GM12878 (cell line): ENCODE measurements around the gene RBM15.

Experiments
- CBX5 ChIP-seq: sonication (generic); IDR thresholded peaks from 2 replicates; pipeline ENCODE4 v1.6.1; 2016; ENCODE audit warnings: low read depth, moderate library complexity, mild to moderate bottlenecking, inconsistent platforms
- CEBPB ChIP-seq, 2 experiments: fragments of 150-350 bp in 1 of 2; IDR thresholded peaks; 2 replicates each; pipeline ENCODE4 v1.6.1; 2012 to 2014; ENCODE audit warnings: low read depth in 2 of 2, low read length in 2 of 2, borderline replicate concordance in 1 of 2, inconsistent platforms in 1 of 2
- CTCF ChIP-seq, 3 experiments: IDR thresholded peaks in 2 of 3; conservative IDR thresholded peaks in 1 of 3; 2 replicates each; pipeline ENCODE4 v1.5.1; 2011; ENCODE audit warnings: low read depth in 3 of 3, low read length in 3 of 3, mild to moderate bottlenecking in 3 of 3, control low read depth in 2 of 3, moderate library complexity in 2 of 3, inconsistent platforms in 1 of 3, mixed read lengths in 1 of 3; ENCODE audit not compliant: control insufficient read depth in 2 of 3, insufficient read depth in 1 of 3; ENCODE audit errors: extremely low read depth in 1 of 3
- EGR1 ChIP-seq, 2 experiments: IDR thresholded peaks; 1 replicate in 1 of 2; 2 replicates in 1 of 2; pipeline ENCODE4 v1.6.1; 2011 to 2012; ENCODE audit warnings: low read depth in 2 of 2, low read length in 2 of 2, borderline replicate concordance in 1 of 2, mild to moderate bottlenecking in 1 of 2, moderate library complexity in 1 of 2
- IKZF2 ChIP-seq, 2 experiments: fragments of 450-650 bp; IDR thresholded peaks; 2 replicates each; pipeline ENCODE4 v1.6.1; 2017; ENCODE audit warnings: mild to moderate bottlenecking in 2 of 2, moderate library complexity in 2 of 2
- JUND ChIP-seq: IDR thresholded peaks from 2 replicates; pipeline ENCODE4 v1.6.1; 2012; ENCODE audit warnings: low read depth, mild to moderate bottlenecking, low read length, improper control_type of control experiment, moderate library complexity
- POLR2A ChIP-seq: IDR thresholded peaks from 2 replicates; pipeline ENCODE4 v1.6.1; 2011; ENCODE audit warnings: low read depth, mild to moderate bottlenecking, low read length
- POLR2AphosphoS2 ChIP-seq: IDR thresholded peaks from 2 replicates; pipeline ENCODE4 v1.6.1; 2011; ENCODE audit warnings: low read depth, mild to moderate bottlenecking, low read length, improper control_type of control experiment, moderate library complexity
- POLR2AphosphoS5 ChIP-seq: IDR thresholded peaks from 2 replicates; pipeline ENCODE4 v1.6.1; 2011; ENCODE audit warnings: mild to moderate bottlenecking, low read length, inconsistent platforms
- TBL1XR1 ChIP-seq: IDR thresholded peaks from 2 replicates; pipeline ENCODE4 v1.6.1; 2012; ENCODE audit warnings: low read depth, low read length, improper control_type of control experiment
- ZNF274 ChIP-seq: IDR thresholded peaks from one replicate; pipeline ENCODE4 v1.8.0; 2011; ENCODE audit not compliant: insufficient read length, insufficient read depth
- ZNF687 ChIP-seq: fragments of 450-650 bp; IDR thresholded peaks from 2 replicates; pipeline ENCODE4 v1.6.1; 2017; ENCODE audit warnings: mild to moderate bottlenecking, moderate library complexity
- TF ChIP-seq, protein P1 (sequence below): IDR thresholded peaks from 2 replicates; pipeline ENCODE4 v1.6.1; 2012; ENCODE audit warnings: improper control_type of control experiment, low read depth, low read length; ENCODE audit not compliant: insufficient replicate concordance
- TF ChIP-seq, protein P2 (sequence below): IDR thresholded peaks from 2 replicates; pipeline ENCODE4 v1.6.1; 2011; ENCODE audit warnings: borderline replicate concordance, low read depth, mild to moderate bottlenecking, moderate library complexity, mixed read lengths, low read length; ENCODE audit not compliant: insufficient read depth; ENCODE audit errors: extremely low read length

- TF ChIP-seq CTCF (IDR thresholded peaks at IDR 0.05 in 2 of 3, conservative IDR thresholded peaks at IDR 0.05 in 1 of 3; ENCODE audit: control insufficient read depth in 2 of 3, extremely low read depth in 1 of 3, insufficient read depth in 1 of 3, low read depth in 3 of 3, low read length in 3 of 3) (no peak), TBL1XR1 (no peak), POLR2AphosphoS2 (no peak), POLR2AphosphoS5 (no peak), IKZF2 (IDR thresholded peaks at IDR 0.05) (no peak), CBX5 (no peak), POLR2A (no peak), ZNF274 (no peak), JUND (no peak), ZNF687 (no peak), CEBPB (IDR thresholded peaks at IDR 0.05; ENCODE audit: borderline replicate concordance in 1 of 2, low read depth in 2 of 2, low read length in 2 of 2) (no peak), EGR1 (IDR thresholded peaks at IDR 0.05; ENCODE audit: borderline replicate concordance in 1 of 2, low read depth in 2 of 2, low read length in 2 of 2) (no peak)
- TF ChIP-seq, protein P1, sequence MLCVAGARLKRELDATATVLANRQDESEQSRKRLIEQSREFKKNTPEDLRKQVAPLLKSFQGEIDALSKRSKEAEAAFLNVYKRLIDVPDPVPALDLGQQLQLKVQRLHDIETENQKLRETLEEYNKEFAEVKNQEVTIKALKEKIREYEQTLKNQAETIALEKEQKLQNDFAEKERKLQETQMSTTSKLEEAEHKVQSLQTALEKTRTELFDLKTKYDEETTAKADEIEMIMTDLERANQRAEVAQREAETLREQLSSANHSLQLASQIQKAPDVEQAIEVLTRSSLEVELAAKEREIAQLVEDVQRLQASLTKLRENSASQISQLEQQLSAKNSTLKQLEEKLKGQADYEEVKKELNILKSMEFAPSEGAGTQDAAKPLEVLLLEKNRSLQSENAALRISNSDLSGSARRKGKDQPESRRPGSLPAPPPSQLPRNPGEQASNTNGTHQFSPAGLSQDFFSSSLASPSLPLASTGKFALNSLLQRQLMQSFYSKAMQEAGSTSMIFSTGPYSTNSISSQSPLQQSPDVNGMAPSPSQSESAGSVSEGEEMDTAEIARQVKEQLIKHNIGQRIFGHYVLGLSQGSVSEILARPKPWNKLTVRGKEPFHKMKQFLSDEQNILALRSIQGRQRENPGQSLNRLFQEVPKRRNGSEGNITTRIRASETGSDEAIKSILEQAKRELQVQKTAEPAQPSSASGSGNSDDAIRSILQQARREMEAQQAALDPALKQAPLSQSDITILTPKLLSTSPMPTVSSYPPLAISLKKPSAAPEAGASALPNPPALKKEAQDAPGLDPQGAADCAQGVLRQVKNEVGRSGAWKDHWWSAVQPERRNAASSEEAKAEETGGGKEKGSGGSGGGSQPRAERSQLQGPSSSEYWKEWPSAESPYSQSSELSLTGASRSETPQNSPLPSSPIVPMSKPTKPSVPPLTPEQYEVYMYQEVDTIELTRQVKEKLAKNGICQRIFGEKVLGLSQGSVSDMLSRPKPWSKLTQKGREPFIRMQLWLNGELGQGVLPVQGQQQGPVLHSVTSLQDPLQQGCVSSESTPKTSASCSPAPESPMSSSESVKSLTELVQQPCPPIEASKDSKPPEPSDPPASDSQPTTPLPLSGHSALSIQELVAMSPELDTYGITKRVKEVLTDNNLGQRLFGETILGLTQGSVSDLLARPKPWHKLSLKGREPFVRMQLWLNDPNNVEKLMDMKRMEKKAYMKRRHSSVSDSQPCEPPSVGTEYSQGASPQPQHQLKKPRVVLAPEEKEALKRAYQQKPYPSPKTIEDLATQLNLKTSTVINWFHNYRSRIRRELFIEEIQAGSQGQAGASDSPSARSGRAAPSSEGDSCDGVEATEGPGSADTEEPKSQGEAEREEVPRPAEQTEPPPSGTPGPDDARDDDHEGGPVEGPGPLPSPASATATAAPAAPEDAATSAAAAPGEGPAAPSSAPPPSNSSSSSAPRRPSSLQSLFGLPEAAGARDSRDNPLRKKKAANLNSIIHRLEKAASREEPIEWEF, result no peak
- TF ChIP-seq, protein P2, sequence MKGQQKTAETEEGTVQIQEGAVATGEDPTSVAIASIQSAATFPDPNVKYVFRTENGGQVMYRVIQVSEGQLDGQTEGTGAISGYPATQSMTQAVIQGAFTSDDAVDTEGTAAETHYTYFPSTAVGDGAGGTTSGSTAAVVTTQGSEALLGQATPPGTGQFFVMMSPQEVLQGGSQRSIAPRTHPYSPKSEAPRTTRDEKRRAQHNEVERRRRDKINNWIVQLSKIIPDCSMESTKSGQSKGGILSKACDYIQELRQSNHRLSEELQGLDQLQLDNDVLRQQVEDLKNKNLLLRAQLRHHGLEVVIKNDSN, result no peak
Observed at GRCh38 chr1:110370827-110371226, 31.6 kb downstream of the RBM15 start.
